Smooth muscle cell (in vitro differentiated cells): ENCODE measurements around the gene RAB7B. TPM values are rescaled to one million over a fixed set of nuclear protein-coding genes. Genes with fewer than 3 reads are reported as not detected.

ENCODE experiments used
- DNase-seq: peaks from one replicate; lab custom pipeline; 2025; ENCODE audit not compliant: unreplicated experiment; lab: John Stamatoyannopoulos, UW
- H2AFZ ChIP-seq: fragments of 200-600 bp; sonication (generic); 2 replicates; pipeline ENCODE4 v1.6.0; 2016; ENCODE audit warnings: antibody characterized with exemption, low read depth, mild to moderate bottlenecking
- H3F3A ChIP-seq: fragments of 200-600 bp; sonication (generic); 2 replicates; pipeline ENCODE4 v1.6.0; 2017; ENCODE audit warnings: antibody characterized with exemption, low read depth
- H3K27ac ChIP-seq: fragments of 200-600 bp; sonication (generic); 2 replicates; pipeline ENCODE4 v1.5.1; 2016; ENCODE audit warnings: low read depth, mild to moderate bottlenecking
- H3K27me3 ChIP-seq: fragments of 200-600 bp; sonication (generic); 2 replicates; pipeline ENCODE4 v1.6.1; 2016; ENCODE audit warnings: low read depth, mild to moderate bottlenecking
- H3K36me3 ChIP-seq: fragments of 200-600 bp; sonication (generic); 2 replicates; pipeline ENCODE4 v1.5.1; 2016; ENCODE audit warnings: low read depth
- H3K4me1 ChIP-seq: fragments of 200-600 bp; sonication (generic); 2 replicates; pipeline ENCODE4 v1.5.1; 2016; ENCODE audit warnings: low read depth
- H3K4me2 ChIP-seq: fragments of 200-600 bp; sonication (generic); 2 replicates; pipeline ENCODE4 v1.6.0; 2016; ENCODE audit warnings: mild to moderate bottlenecking
- H3K4me3 ChIP-seq: fragments of 200-600 bp; sonication (generic); 2 replicates; pipeline ENCODE4 v1.5.1; 2016; ENCODE audit warnings: mild to moderate bottlenecking
- H3K79me2 ChIP-seq: fragments of 200-600 bp; sonication (generic); 2 replicates; pipeline ENCODE4 v1.6.0; 2016; ENCODE audit warnings: low read depth, mild to moderate bottlenecking
- H3K9ac ChIP-seq: fragments of 200-600 bp; sonication (generic); 2 replicates; pipeline ENCODE4 v1.6.0; 2016; ENCODE audit warnings: low read depth
- H3K9me3 ChIP-seq: fragments of 200-600 bp; sonication (generic); replicated peaks from 2 replicates; pipeline ENCODE4 v1.5.1; 2016; ENCODE audit warnings: low read depth
- H4K20me1 ChIP-seq: fragments of 200-600 bp; sonication (generic); 2 replicates; pipeline ENCODE4 v1.6.0; 2016; ENCODE audit warnings: low read depth
- WGBS: methylation state at CpG from one replicate; pipeline ENCODE4 v1.1.7; 2016; ENCODE audit warnings: low lambda C conversion rate; 5-methylcytosine and 5-hydroxymethylcytosine counted together
- polyA plus RNA-seq: library from polyadenylated mRNA; unstranded; fragments of >200 nt; fragmentation: Nextera tagmentation; extraction: Ambion mirVana; gene quantifications from 2 replicates; pipeline ENCODE4 v1.2.1, GENCODE V29; 2016
- total RNA-seq: library from RNA; depleted of rRNA; stranded (reverse); fragments of >200 nt; gene quantifications from 2 replicates; pipeline ENCODE4 v1.2.3, GENCODE V29; 2014
- TF ChIP-seq, protein P1 (sequence below): fragments of 200-600 bp; sonication (generic); IDR thresholded peaks from 2 replicates; pipeline ENCODE4 v1.5.1; 2017; ENCODE audit warnings: borderline replicate concordance, mild to moderate bottlenecking, antibody characterized with exemption; ENCODE audit not compliant: insufficient read depth, poor library complexity, severe bottlenecking

Gene RAB7B
- total and polyA plus RNA-seq, 2 experiments from 2014 or later = 13.0 to 13.6 TPM

- peaks cover 14% of the 10 kb centered on the region for H3K4me1 ChIP-seq
- DNase-seq = no peak
- H3K4me3 ChIP-seq = no peak overlapping the region
- no peaks in the 10 kb centered on the region for H3K9me3 ChIP-seq
- WGBS = 84% methylated on average over 5 of the region's 5 CpGs
- no peak overlapping the region for H3K4me2 ChIP-seq
- no peaks in the 10 kb centered on the region for H3K36me3 ChIP-seq
- H3F3A ChIP-seq = no peaks in the 10 kb centered on the region
- TF ChIP-seq, protein P1, sequence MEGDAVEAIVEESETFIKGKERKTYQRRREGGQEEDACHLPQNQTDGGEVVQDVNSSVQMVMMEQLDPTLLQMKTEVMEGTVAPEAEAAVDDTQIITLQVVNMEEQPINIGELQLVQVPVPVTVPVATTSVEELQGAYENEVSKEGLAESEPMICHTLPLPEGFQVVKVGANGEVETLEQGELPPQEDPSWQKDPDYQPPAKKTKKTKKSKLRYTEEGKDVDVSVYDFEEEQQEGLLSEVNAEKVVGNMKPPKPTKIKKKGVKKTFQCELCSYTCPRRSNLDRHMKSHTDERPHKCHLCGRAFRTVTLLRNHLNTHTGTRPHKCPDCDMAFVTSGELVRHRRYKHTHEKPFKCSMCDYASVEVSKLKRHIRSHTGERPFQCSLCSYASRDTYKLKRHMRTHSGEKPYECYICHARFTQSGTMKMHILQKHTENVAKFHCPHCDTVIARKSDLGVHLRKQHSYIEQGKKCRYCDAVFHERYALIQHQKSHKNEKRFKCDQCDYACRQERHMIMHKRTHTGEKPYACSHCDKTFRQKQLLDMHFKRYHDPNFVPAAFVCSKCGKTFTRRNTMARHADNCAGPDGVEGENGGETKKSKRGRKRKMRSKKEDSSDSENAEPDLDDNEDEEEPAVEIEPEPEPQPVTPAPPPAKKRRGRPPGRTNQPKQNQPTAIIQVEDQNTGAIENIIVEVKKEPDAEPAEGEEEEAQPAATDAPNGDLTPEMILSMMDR = no peak
- H4K20me1 ChIP-seq = no peaks in the 10 kb centered on the region
- H3K27ac ChIP-seq = no peak overlapping the region
- no peak overlapping the region for H3K9ac ChIP-seq
- H3K79me2 ChIP-seq = no peaks in the 10 kb centered on the region
- H3K27me3 ChIP-seq = peaks cover 10% of the 10 kb centered on the region
- H2AFZ ChIP-seq = no peak overlapping the region
Observed at GRCh38 chr1:205940710-205941109, 62.5 kb downstream of the RAB7B start.

DNA sequence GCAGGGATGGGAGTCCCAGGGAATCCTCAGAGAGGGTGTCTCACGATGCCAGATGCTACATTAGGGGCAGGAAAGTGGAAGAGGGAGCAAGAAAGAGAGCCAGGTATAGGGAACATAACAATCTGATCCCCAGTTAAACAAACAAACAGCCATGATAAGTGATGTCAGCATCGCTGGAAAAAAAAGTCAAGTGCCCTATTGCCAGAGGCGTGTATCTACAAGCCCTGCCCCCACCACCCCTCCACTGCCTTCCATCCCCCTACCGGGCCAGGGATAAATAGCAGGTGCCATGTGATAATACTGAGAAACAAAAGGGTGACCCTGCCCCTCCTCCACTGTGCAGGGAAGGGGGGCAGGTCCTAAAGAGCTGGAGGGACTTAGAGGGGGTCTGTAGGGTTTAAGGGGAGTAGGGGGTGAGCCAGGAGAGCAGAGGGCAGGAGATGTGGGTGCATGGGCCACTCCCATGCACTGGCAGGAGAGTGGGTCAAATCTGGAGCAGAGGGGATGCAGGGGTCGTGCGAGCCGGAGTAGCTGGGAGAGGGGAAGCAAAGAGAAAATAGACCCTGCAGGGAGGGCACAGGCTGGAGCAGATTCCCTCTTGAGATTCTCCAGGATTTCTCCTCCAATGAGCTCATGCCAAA is 63.4 kb downstream of the RAB7B start:
- Histone ChIP-seq H3K4me1 (peaks cover 14% of the 10 kb centered on the region), H4K20me1 (no peaks in the 10 kb centered on the region), H3K9me3 (no peaks in the 10 kb centered on the region), H2AFZ (no peak overlapping the region), H3K9ac (no peak overlapping the region), H3F3A (no peaks in the 10 kb centered on the region), H3K79me2 (no peaks in the 10 kb centered on the region), H3K36me3 (no peaks in the 10 kb centered on the region), H3K27me3 (peaks cover 1% of the 10 kb centered on the region), H3K4me2 (no peak overlapping the region), H3K27ac (no peak overlapping the region), H3K4me3 (no peak overlapping the region)
- TF ChIP-seq, protein P1 = peak; percentile 10
- no peak for DNase-seq
- WGBS = 50% methylated on average over 7 of the region's 7 CpGs

DNA sequence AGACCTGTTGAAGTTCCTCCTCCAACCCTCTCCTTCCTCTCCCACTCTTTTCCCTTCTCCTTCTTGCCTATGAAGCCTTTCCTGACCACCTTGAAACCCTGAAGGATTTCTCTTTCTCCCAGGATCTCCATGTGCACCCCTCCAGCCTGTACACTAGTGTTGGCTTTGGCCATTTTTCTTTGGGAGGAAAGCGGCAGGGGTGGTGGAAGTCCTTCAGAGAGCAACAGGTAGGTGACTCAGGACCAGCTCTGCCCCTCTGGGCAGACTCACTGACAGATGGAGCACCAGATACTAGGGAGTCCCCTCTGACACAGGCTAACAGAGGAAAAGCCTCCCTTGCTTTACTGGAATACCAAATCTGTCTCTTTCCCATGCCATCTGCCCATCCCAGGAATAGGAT is 64.5 kb downstream of the RAB7B start:
- H3K4me2 ChIP-seq = no peak overlapping the region
- H3F3A ChIP-seq = no peaks in the 10 kb centered on the region
- no peak for DNase-seq
- TF ChIP-seq, protein P1 = no peak
- no peaks in the 10 kb centered on the region for H3K36me3 ChIP-seq
- H3K4me3 ChIP-seq = no peak overlapping the region
- no peaks in the 10 kb centered on the region for H3K79me2 ChIP-seq
- peaks cover 21% of the 10 kb centered on the region for H3K4me1 ChIP-seq
- H4K20me1 ChIP-seq = no peaks in the 10 kb centered on the region
- H3K9ac ChIP-seq = no peak overlapping the region
- H3K9me3 ChIP-seq = no peaks in the 10 kb centered on the region
- no peaks in the 10 kb centered on the region for H3K27me3 ChIP-seq
- 95% methylated on average over 1 of the region's 1 CpG for WGBS
- no peak overlapping the region for H3K27ac ChIP-seq
- H2AFZ ChIP-seq = no peak overlapping the region

GRCh38 chr1:205936846-205937586 is 66.2 kb downstream of the RAB7B start:
- no peak overlapping the region for H3K9ac ChIP-seq
- TF ChIP-seq, protein P1 = no peak
- WGBS = 54% methylated on average over 7 of the region's 7 CpGs
- no peaks in the 10 kb centered on the region for H3K27me3 ChIP-seq
- H3K9me3 ChIP-seq = no peaks in the 10 kb centered on the region
- H3K4me2 ChIP-seq = peak overlapping the region; percentile 54
- no peaks in the 10 kb centered on the region for H3K36me3 ChIP-seq
- DNase-seq = no peak
- H3K27ac ChIP-seq = no peak overlapping the region
- no peak overlapping the region for H2AFZ ChIP-seq
- peaks cover 19% of the 10 kb centered on the region for H3K4me1 ChIP-seq
- no peaks in the 10 kb centered on the region for H3F3A ChIP-seq
- H4K20me1 ChIP-seq = no peaks in the 10 kb centered on the region
- no peaks in the 10 kb centered on the region for H3K79me2 ChIP-seq
- H3K4me3 ChIP-seq = no peak overlapping the region
